ENCODE measurements around the gene SORCS1. TPM values are rescaled to one million over a fixed set of nuclear protein-coding genes. Genes with fewer than 3 reads are reported as not detected.

SORCS1 gene
- total and polyA plus RNA-seq, 2 of the 8 experiments (the other 6 are each of a cell fraction or from before 2014, with no cell fraction given), result 4.1 to 4.6 TPM

DNA sequence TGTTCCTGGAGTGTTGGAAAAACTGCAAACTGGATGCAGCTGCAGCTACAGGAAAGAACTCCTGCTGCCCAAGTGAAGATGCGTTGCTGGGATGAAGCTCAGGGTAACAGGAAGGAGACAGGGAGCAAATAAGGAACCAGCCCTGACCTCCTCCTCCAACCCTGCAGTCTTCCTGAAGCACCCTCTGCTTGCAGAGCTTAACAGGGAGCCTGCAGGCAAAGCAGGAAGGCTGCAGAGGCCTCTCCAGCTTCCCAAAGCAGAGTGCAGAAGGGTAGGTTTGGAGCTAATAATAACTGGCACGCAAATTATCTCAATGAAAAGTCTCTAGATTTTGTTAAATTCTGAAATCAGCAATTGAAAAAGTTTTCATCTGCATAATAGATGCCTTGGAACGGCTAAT is 92.5 kb downstream of the SORCS1 start:
- ChIA-PET CTCF (ENCODE audit: partially characterized antibody) (interaction anchor here (1.2 kb wide), 1 partner anchor 59 kb away, joined by 3 read pairs; no protein-coding TSS in a partner anchor), POLR2A (ENCODE audit: partially characterized antibody) (no interaction called here)
- Histone ChIP-seq H3K4me2 (ENCODE audit: insufficient read depth in 1 of 2, low read depth in 2 of 2, low read length in 2 of 2) (no peak overlapping the region), H3K23ac (ENCODE audit: insufficient read length) (no peak overlapping the region), H3K9me3 (ENCODE audit: insufficient read depth in 2 of 2, low read depth in 1 of 2, low read length in 1 of 2) (no peaks in the 10 kb centered on the region), H2BK15ac (ENCODE audit: low read length) (no peak overlapping the region), H3K4me1 (replicated peaks in 1 of 4; ENCODE audit: control insufficient read depth in 3 of 4, insufficient read depth in 4 of 4, low read length in 3 of 4) (peaks cover 0 to 6% (median 3%) of the 10 kb centered on the region in 4 experiments; a peak in 3 of 7 replicates), H2BK5ac (ENCODE audit: low read depth, low read length) (no peak overlapping the region), H3K4ac (replicated peaks; ENCODE audit: insufficient read length, low read depth, low read length) (no peak overlapping the region), H3K56ac (replicated peaks; ENCODE audit: insufficient read length, low read depth, low read length) (no peak overlapping the region), H3K27ac (ENCODE audit: low read depth, low read length) (no peak overlapping the region), H2BK20ac (ENCODE audit: low read length) (no peak overlapping the region), H4K5ac (ENCODE audit: insufficient read length, low read depth, low read length) (no peak overlapping the region), H3K36me3 (ENCODE audit: control insufficient read depth in 2 of 4, insufficient read depth in 4 of 4, low read length in 3 of 4) (no peaks in the 10 kb centered on the region), H3K23me2 (ENCODE audit: low read depth, low read length) (no peaks in the 10 kb centered on the region), H2AFZ (ENCODE audit: low read length) (no peak overlapping the region), H3K9ac (replicated peaks in 1 of 4; ENCODE audit: extremely low read depth in 1 of 4, low read depth in 3 of 4, low read length in 3 of 4) (no peak overlapping the region), H4K20me1 (replicated peaks in 1 of 2; ENCODE audit: control insufficient read depth in 1 of 2, insufficient read depth in 2 of 2, low read length in 2 of 2) (peaks cover 0 to 1% of the 10 kb centered on the region in 2 experiments), H3K79me1 (ENCODE audit: low read depth, low read length) (no peaks in the 10 kb centered on the region), H3K27me3 (replicated peaks in 1 of 4; ENCODE audit: control insufficient read depth in 3 of 4, extremely low read depth in 1 of 4, insufficient read depth in 3 of 4, low read length in 3 of 4) (no peaks in the 10 kb centered on the region), H2AK5ac (ENCODE audit: low read depth, low read length) (no peak overlapping the region), H3K4me3 (ENCODE audit: extremely low read depth in 1 of 4, insufficient read depth in 2 of 4, low read depth in 3 of 4, low read length in 4 of 4) (no peak overlapping the region), H4K91ac (replicated peaks; ENCODE audit: insufficient read length, low read length) (no peak overlapping the region), H2BK120ac (replicated peaks; ENCODE audit: low read depth, low read length) (no peak overlapping the region), H4K8ac (ENCODE audit: extremely low read depth, insufficient read depth, low read length) (no peak overlapping the region), H2BK12ac (ENCODE audit: low read depth, low read length) (no peak overlapping the region), H3K14ac (ENCODE audit: insufficient read length) (no peak overlapping the region), H3K18ac (ENCODE audit: extremely low read depth, low read length) (no peak overlapping the region), H3K79me2 (ENCODE audit: control insufficient read depth in 1 of 2, insufficient read depth in 2 of 2, low read length in 2 of 2) (no peaks in the 10 kb centered on the region)
- DNase-seq (ENCODE audit: low read depth in 1 of 2, low spot score in 2 of 2) (no peak), FAIRE-seq (no peak)
- 89% methylated on average over 3 of the region's 3 CpGs; no CpG with 5 or more reads in 1 of the 2 experiments for WGBS, 2 experiments (ENCODE audit: extremely low coverage in 1 of 2, insufficient coverage in 1 of 2, insufficient read length in 1 of 2, insufficient replicate concordance in 2 of 2, low coverage in 1 of 2, low lambda C conversion rate in 2 of 2, missing lambda C conversion rate in 1 of 2)
- TF ChIP-seq EP300 (IDR thresholded peaks at IDR 0.05; ENCODE audit: borderline replicate concordance in 1 of 2, low read depth in 2 of 2, low read length in 2 of 2), result no peak
- TF ChIP-seq, protein P1, sequence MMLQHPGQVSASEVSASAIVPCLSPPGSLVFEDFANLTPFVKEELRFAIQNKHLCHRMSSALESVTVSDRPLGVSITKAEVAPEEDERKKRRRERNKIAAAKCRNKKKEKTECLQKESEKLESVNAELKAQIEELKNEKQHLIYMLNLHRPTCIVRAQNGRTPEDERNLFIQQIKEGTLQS (IDR thresholded peaks at IDR 0.05; ENCODE audit: insufficient read depth, low read depth, low read length), result no peak
- no peak for TF ChIP-seq RBBP5 (IDR thresholded peaks at IDR 0.05; ENCODE audit: borderline replicate concordance, low read depth, low read length)
- TF ChIP-seq CBX5 (IDR thresholded peaks at IDR 0.05; ENCODE audit: low read depth, low read length), result no peak
- TF ChIP-seq, protein P2, sequence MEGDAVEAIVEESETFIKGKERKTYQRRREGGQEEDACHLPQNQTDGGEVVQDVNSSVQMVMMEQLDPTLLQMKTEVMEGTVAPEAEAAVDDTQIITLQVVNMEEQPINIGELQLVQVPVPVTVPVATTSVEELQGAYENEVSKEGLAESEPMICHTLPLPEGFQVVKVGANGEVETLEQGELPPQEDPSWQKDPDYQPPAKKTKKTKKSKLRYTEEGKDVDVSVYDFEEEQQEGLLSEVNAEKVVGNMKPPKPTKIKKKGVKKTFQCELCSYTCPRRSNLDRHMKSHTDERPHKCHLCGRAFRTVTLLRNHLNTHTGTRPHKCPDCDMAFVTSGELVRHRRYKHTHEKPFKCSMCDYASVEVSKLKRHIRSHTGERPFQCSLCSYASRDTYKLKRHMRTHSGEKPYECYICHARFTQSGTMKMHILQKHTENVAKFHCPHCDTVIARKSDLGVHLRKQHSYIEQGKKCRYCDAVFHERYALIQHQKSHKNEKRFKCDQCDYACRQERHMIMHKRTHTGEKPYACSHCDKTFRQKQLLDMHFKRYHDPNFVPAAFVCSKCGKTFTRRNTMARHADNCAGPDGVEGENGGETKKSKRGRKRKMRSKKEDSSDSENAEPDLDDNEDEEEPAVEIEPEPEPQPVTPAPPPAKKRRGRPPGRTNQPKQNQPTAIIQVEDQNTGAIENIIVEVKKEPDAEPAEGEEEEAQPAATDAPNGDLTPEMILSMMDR (IDR thresholded peaks at IDR 0.05; ENCODE audit: control extremely low read depth in 1 of 3, insufficient read depth in 1 of 3, low read depth in 1 of 3, low read length in 3 of 3), result no peak
- TF ChIP-seq SP4 (IDR thresholded peaks at IDR 0.05; ENCODE audit: low read length), result no peak
- TF ChIP-seq HDAC2 (IDR thresholded peaks at IDR 0.05; ENCODE audit: borderline replicate concordance in 1 of 2, low read depth in 2 of 2, low read length in 2 of 2), result no peak
- no peak for TF ChIP-seq SIN3A (conservative IDR thresholded peaks at IDR 0.05 in 1 of 2, IDR thresholded peaks at IDR 0.05 in 1 of 2; ENCODE audit: low read depth in 1 of 2, low read length in 2 of 2)
- no peak for TF ChIP-seq SIRT6 (IDR thresholded peaks at IDR 0.05; ENCODE audit: low read length)
- TF ChIP-seq CREB1 (IDR thresholded peaks at IDR 0.05), result no peak
- TF ChIP-seq BCL11A (IDR thresholded peaks at IDR 0.05; ENCODE audit: low read depth in 2 of 2, low read length in 2 of 2), result no peak
